Neural cell (in vitro differentiated cells): ENCODE results near the gene ATF7. TPM values are rescaled to one million over a fixed set of nuclear protein-coding genes. Genes with fewer than 3 reads are reported as not detected.

Source experiments
- H2AFZ ChIP-seq: fragments of 200-600, 300-800 bp; sonication (generic), shearing (Covaris generic); 2 replicates; pipeline ENCODE4 v1.6.0; 2014; ENCODE audit warnings: low read depth, mild to moderate bottlenecking, antibody characterized with exemption, low read length, moderate library complexity
- H3F3A ChIP-seq: fragments of 200-600 bp; shearing (Covaris generic); 2 replicates; pipeline ENCODE4 v1.6.1; 2016; ENCODE audit warnings: mild to moderate bottlenecking, moderate library complexity, mixed read lengths, antibody characterized with exemption, low read length; ENCODE audit not compliant: insufficient read depth, poor library complexity, severe bottlenecking
- H3K27ac ChIP-seq: fragments of 200-600, 300-800 bp; sonication (generic), shearing (Covaris generic); 2 replicates; pipeline ENCODE4 v1.5.1; 2014; ENCODE audit warnings: mild to moderate bottlenecking, low read length, moderate library complexity
- H3K27me3 ChIP-seq: fragments of 300-800, 200-600 bp; sonication (generic), shearing (Covaris generic); 2 replicates; pipeline ENCODE4 v1.6.0; 2014; ENCODE audit warnings: mild to moderate bottlenecking, low read depth, low read length, moderate library complexity; ENCODE audit not compliant: insufficient read depth
- H3K36me3 ChIP-seq: fragments of 300-800, 200-600 bp; sonication (generic), shearing (Covaris generic); 2 replicates; pipeline ENCODE4 v1.5.1; 2014; ENCODE audit warnings: mild to moderate bottlenecking, antibody characterized with exemption, low read length, moderate library complexity; ENCODE audit not compliant: insufficient read depth
- H3K4me2 ChIP-seq: fragments of 300-800, 200-600 bp; sonication (generic), shearing (Covaris generic); 2 replicates; pipeline ENCODE4 v1.6.0; 2014; ENCODE audit warnings: mild to moderate bottlenecking, low read length
- H3K4me3 ChIP-seq: fragments of 300-800, 200-600 bp; sonication (generic), shearing (Covaris generic); 2 replicates; pipeline ENCODE4 v1.5.1; 2014; ENCODE audit warnings: mild to moderate bottlenecking, low read length, moderate library complexity
- H3K79me2 ChIP-seq: fragments of 200-600 bp; shearing (Covaris generic); replicated peaks from 2 replicates; pipeline ENCODE4 v1.6.0; 2014; ENCODE audit warnings: mild to moderate bottlenecking, low read length, moderate library complexity; ENCODE audit not compliant: insufficient read depth
- H3K9ac ChIP-seq: fragments of 300-800, 200-600 bp; sonication (generic), shearing (Covaris generic); 2 replicates; pipeline ENCODE4 v1.6.1; 2016; ENCODE audit warnings: mild to moderate bottlenecking, low read length, mixed read lengths
- H3K9me2 ChIP-seq: fragments of 200-600 bp; shearing (Covaris generic); 2 replicates; pipeline ENCODE4 v1.6.1; 2016; ENCODE audit warnings: mild to moderate bottlenecking, low read length, mixed read lengths; ENCODE audit not compliant: insufficient read depth
- H3K9me3 ChIP-seq: fragments of 200-600, 300-800 bp; sonication (generic), shearing (Covaris generic); 2 replicates; pipeline ENCODE4 v1.6.1; 2016; ENCODE audit warnings: mild to moderate bottlenecking, mixed run types, low read length, moderate library complexity, mixed read lengths
- H4K20me1 ChIP-seq: fragments of 200-600 bp; shearing (Covaris generic); 2 replicates; pipeline ENCODE4 v1.6.1; 2016; ENCODE audit warnings: mild to moderate bottlenecking, mixed run types; ENCODE audit not compliant: insufficient read depth
- EP300 ChIP-seq: fragments of 450-650 bp; conservative IDR thresholded peaks from 2 replicates; pipeline ENCODE4 v1.6.1; 2014; ENCODE audit warnings: antibody characterized with exemption, mild to moderate bottlenecking, moderate library complexity; ENCODE audit not compliant: poor library complexity, severe bottlenecking
- EZH2 ChIP-seq: fragments of 200-600, 300-800 bp; shearing (Covaris generic), sonication (generic); IDR thresholded peaks from 2 replicates; pipeline ENCODE4 v1.6.1; 2014; ENCODE audit warnings: antibody characterized with exemption, low read length, borderline replicate concordance, mild to moderate bottlenecking; ENCODE audit not compliant: insufficient read depth, poor library complexity, severe bottlenecking
- MXI1 ChIP-seq: fragments of 450-650 bp; conservative IDR thresholded peaks from 2 replicates; pipeline ENCODE4 v1.6.1; 2014; ENCODE audit warnings: antibody characterized with exemption, mild to moderate bottlenecking; ENCODE audit not compliant: poor library complexity, severe bottlenecking
- POLR2AphosphoS5 ChIP-seq: IDR thresholded peaks from 2 replicates; pipeline ENCODE4 v1.6.1; 2012
- RAD21 ChIP-seq: fragments of 450-650 bp; conservative IDR thresholded peaks from 2 replicates; pipeline ENCODE4 v1.6.1; 2014; ENCODE audit warnings: antibody characterized with exemption, mild to moderate bottlenecking, moderate library complexity
- REST ChIP-seq: IDR thresholded peaks from 2 replicates; pipeline ENCODE4 v1.6.1; 2012; ENCODE audit warnings: borderline replicate concordance
- SMC3 ChIP-seq: fragments of 450-650 bp; conservative IDR thresholded peaks from 2 replicates; pipeline ENCODE4 v1.6.1; 2014; ENCODE audit warnings: antibody characterized with exemption, mild to moderate bottlenecking, moderate library complexity; ENCODE audit not compliant: poor library complexity
- TAF1 ChIP-seq: IDR thresholded peaks from 2 replicates; pipeline ENCODE4 v1.6.1; 2012; ENCODE audit warnings: low read depth
- polyA plus RNA-seq: library from polyadenylated mRNA; depleted of rRNA; stranded (reverse); fragments of >200 nt; gene quantifications from 2 replicates; pipeline ENCODE4 v1.2.3, GENCODE V29; 2014
- TF ChIP-seq, protein P1 (sequence below): fragments of 450-650 bp; IDR thresholded peaks from 2 replicates; pipeline ENCODE4 v1.5.1; 2014; ENCODE audit warnings: antibody characterized with exemption, mild to moderate bottlenecking, moderate library complexity; ENCODE audit not compliant: poor library complexity, severe bottlenecking

Gene ATF7
- polyA plus RNA-seq, 1 donor from 2014 or later = 6.3 TPM

DNA sequence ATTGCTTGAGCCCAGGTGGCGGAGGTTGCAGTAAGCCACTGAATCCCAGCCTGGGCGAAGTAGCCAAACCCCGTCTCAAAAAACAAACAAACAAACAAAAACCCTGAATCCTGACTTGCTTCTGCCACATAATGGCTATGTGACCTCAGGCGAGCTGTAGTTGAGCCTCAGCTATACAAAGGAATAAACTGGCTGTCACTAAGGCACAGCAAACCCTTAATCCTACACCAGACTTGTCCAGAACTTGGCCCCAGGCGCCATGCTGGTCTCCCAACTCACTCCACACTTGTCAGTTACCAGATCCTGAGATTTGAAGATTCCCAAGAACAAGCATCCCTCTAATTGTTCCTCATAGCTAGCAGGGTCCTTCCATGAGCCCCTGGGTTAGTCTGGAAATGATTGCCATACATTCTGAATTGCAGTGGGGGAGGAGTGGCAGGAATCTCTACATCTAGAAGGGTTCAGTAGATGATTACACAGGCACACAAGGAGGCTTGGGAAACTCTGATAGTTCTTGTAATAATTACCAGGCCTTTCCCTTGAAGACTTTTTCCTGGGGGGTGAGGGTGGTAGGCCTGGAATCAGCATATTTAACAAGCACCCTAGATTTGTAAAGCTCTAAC is 136.8 kb downstream of the ATF7 start:
- Histone ChIP-seq H3K27ac (no peak overlapping the region), H3K9me2 (no peaks in the 10 kb centered on the region), H3K4me3 (no peak overlapping the region), H2AFZ (no peak overlapping the region), H3K4me2 (no peak overlapping the region), H3K9me3 (no peaks in the 10 kb centered on the region), H4K20me1 (peaks cover 7% of the 10 kb centered on the region), H3K79me2 (peaks cover 34% of the 10 kb centered on the region), H3K27me3 (no peaks in the 10 kb centered on the region), H3K9ac (no peak overlapping the region), H3K36me3 (no peaks in the 10 kb centered on the region), H3F3A (no peaks in the 10 kb centered on the region)
- TF ChIP-seq EZH2 (no peak), RAD21 (no peak), POLR2AphosphoS5 (no peak), EP300 (no peak), SMC3 (no peak), TAF1 (no peak), MXI1 (no peak), REST (no peak)
- TF ChIP-seq, protein P1, sequence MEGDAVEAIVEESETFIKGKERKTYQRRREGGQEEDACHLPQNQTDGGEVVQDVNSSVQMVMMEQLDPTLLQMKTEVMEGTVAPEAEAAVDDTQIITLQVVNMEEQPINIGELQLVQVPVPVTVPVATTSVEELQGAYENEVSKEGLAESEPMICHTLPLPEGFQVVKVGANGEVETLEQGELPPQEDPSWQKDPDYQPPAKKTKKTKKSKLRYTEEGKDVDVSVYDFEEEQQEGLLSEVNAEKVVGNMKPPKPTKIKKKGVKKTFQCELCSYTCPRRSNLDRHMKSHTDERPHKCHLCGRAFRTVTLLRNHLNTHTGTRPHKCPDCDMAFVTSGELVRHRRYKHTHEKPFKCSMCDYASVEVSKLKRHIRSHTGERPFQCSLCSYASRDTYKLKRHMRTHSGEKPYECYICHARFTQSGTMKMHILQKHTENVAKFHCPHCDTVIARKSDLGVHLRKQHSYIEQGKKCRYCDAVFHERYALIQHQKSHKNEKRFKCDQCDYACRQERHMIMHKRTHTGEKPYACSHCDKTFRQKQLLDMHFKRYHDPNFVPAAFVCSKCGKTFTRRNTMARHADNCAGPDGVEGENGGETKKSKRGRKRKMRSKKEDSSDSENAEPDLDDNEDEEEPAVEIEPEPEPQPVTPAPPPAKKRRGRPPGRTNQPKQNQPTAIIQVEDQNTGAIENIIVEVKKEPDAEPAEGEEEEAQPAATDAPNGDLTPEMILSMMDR = no peak

- Histone ChIP-seq H3K9me3 (no peaks in the 10 kb centered on the region), H4K20me1 (peaks cover 7% of the 10 kb centered on the region), H3K36me3 (no peaks in the 10 kb centered on the region), H3K9ac (no peak overlapping the region), H3K79me2 (peaks cover 23% of the 10 kb centered on the region), H2AFZ (no peak overlapping the region), H3K27me3 (no peaks in the 10 kb centered on the region), H3K27ac (no peak overlapping the region), H3K9me2 (no peaks in the 10 kb centered on the region), H3K4me2 (no peak overlapping the region), H3F3A (no peaks in the 10 kb centered on the region), H3K4me3 (no peak overlapping the region)
- TF ChIP-seq EZH2 (no peak), RAD21 (no peak), MXI1 (no peak), SMC3 (no peak), EP300 (no peak), POLR2AphosphoS5 (no peak), TAF1 (no peak), REST (no peak)
- TF ChIP-seq, protein P1 = no peak
Observed at GRCh38 chr12:53486736-53487487, 139.3 kb downstream of the ATF7 start.
